ENCODE measurements around the gene APBA2. TPM values are rescaled to one million over a fixed set of nuclear protein-coding genes. Genes with fewer than 3 reads are reported as not detected.

The APBA2 gene
- total RNA-seq, 1 donor from 2014 or later: 41.0 TPM

DNA sequence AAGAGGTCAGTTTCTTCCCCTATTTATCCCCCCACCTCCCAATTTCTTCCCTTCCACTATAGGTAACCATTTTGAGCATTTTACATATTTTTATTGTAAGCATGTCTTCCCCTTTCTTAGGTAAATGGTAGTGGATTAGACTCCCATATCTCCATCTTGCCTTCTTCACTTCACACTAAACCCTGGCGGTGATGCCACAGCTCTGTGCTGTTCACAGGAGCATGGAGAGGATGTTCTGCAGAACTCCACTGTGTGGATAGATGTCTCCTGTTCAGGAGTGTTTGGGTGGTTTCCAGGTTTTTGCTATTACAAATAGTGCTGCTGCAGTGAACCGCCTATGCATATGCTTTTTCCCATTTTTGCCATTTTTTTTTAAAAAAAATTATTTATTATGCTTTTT is 201.1 kb downstream of the APBA2 start:
- DNase-seq (ENCODE audit: low spot score, unreplicated experiment): no peak
- TF ChIP-seq, protein P1, sequence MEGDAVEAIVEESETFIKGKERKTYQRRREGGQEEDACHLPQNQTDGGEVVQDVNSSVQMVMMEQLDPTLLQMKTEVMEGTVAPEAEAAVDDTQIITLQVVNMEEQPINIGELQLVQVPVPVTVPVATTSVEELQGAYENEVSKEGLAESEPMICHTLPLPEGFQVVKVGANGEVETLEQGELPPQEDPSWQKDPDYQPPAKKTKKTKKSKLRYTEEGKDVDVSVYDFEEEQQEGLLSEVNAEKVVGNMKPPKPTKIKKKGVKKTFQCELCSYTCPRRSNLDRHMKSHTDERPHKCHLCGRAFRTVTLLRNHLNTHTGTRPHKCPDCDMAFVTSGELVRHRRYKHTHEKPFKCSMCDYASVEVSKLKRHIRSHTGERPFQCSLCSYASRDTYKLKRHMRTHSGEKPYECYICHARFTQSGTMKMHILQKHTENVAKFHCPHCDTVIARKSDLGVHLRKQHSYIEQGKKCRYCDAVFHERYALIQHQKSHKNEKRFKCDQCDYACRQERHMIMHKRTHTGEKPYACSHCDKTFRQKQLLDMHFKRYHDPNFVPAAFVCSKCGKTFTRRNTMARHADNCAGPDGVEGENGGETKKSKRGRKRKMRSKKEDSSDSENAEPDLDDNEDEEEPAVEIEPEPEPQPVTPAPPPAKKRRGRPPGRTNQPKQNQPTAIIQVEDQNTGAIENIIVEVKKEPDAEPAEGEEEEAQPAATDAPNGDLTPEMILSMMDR (IDR thresholded peaks at IDR 0.05; ENCODE audit: unreplicated experiment): no peak
- peaks cover 5% of the 10 kb centered on the region for H3K9me3 Mint-ChIP-seq (ENCODE audit: low read depth)
- H3K36me3 Mint-ChIP-seq (ENCODE audit: insufficient read depth): peaks cover 6% of the 10 kb centered on the region
- H3K27me3 Mint-ChIP-seq: no peaks in the 10 kb centered on the region
- H3K27ac Mint-ChIP-seq: no peak overlapping the region
- H3K4me3 Mint-ChIP-seq (ENCODE audit: low read depth): no peak overlapping the region
- peaks cover 4% of the 10 kb centered on the region for H3K4me1 Mint-ChIP-seq (ENCODE audit: low read depth)

DNA sequence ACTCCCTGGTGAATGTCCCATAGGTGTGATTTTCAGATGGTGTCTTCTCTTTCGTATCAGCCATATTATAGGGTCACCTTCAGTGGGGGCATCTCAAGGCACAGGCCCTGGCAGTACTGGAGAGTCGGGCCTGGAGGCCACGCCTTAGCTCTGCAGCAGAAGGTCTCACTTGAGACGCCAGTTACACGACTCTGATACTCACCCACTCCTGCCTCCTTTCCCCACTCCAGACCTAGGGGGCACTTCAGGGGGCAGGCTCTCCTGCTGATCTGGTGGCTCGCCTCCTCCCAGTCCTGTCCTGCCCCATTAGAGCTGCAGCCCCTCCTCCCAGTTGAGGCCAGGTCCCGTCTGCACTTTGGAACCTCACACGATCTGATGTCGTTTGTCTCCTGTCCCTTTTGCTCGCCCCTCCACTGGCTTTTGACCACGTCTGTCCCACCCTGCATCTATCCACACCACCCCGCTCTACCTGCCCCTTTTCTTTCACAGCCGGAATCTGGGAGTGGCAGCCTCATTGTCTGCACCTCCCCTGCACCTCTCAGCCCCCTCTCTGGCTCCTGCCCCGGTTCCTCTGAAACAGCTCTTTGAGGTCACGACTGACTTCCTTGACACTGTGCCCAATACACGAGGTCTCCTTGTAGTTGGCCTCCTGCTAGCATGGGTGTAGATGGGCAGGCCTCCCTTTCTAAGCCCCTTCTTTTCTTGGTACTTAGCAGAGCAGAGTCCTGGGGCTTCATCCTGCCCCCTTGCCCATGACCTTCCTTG is 201.9 kb downstream of the APBA2 start:
- peaks cover 5% of the 10 kb centered on the region for H3K9me3 Mint-ChIP-seq (ENCODE audit: low read depth)

DNA sequence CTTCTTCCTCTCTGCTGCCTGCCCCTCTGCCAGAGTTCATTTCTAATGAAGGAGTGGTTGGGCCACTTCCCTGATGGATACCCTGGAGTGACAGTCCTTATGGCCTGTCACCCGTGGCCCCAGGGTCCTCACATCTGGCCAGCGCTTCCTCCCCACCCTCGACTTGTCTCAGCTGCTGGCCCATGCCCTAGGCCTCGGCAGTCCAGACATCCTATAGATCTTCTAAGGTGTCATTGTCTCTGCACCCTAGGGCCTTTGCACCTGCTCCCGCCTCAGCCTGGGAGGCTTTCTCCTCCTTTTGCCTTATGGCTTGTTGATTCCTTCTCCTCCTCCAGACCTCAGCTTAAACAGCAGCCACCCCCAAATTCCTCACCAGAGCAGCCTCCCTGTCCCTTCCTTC is 202.9 kb downstream of the APBA2 start:
- Mint-ChIP-seq H3K27me3 (no peaks in the 10 kb centered on the region), H3K4me3 (ENCODE audit: low read depth) (no peak overlapping the region), H3K4me1 (ENCODE audit: low read depth) (peaks cover 4% of the 10 kb centered on the region), H3K36me3 (ENCODE audit: insufficient read depth) (peaks cover 7% of the 10 kb centered on the region), H3K9me3 (ENCODE audit: low read depth) (peaks cover 5% of the 10 kb centered on the region), H3K27ac (no peak overlapping the region)
- no peak for DNase-seq (ENCODE audit: low spot score, unreplicated experiment)
- TF ChIP-seq, protein P1 (IDR thresholded peaks at IDR 0.05; ENCODE audit: unreplicated experiment): no peak

More for the DNA sequence above, 201.9 kb downstream of the APBA2 start:
- DNase-seq (ENCODE audit: low spot score, unreplicated experiment): no peak
- Mint-ChIP-seq H3K36me3 (ENCODE audit: insufficient read depth) (peaks cover 7% of the 10 kb centered on the region), H3K27ac (peak overlapping the region; percentile 14), H3K4me3 (ENCODE audit: low read depth) (no peak overlapping the region), H3K27me3 (no peaks in the 10 kb centered on the region), H3K4me1 (ENCODE audit: low read depth) (peaks cover 4% of the 10 kb centered on the region)
- TF ChIP-seq, protein P1 (IDR thresholded peaks at IDR 0.05; ENCODE audit: unreplicated experiment): no peak

DNA sequence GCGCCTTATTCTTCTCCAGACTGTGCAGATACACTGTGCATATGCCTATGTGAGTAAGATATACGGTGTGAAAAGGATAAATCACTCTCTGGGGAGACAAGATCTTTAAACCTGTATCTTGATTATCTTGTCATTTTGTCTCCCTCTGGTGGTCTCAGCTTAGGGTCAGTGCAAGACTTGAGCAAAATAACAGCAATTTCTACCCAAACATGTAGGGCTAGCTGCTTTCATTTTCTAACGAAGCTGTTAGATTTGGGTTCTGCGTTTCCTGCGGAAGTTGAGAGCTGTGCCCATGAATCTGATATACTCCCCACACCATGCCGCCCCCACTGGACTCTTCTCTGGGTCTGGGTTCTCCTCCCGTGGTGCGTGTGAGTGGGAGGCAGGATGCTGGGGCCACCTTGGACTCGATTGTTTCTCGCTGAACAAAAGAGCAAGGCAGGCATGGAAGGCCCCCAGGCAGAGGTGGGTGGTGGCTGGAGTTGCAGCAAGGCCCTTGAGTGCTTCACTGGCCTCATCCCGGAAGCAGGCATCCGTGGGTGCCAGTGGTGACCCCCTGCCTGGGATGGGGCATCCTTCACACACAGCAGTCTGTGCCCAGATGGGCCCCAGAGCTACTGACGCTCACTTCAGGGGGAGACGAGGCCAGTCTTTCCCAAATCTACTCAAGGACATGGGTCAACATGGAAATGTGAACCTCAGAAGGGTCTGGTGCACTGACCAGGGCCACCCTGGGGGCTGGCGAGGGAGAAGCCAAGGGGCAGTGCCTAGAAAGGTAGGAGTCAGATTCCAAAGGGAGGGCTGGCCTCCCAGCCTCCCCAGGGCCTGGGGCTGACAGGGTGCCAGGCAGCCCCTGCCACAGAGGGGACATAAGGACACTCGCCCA is 204.2 kb downstream of the APBA2 start:
- DNase-seq (ENCODE audit: low spot score, unreplicated experiment): no peak
- Mint-ChIP-seq H3K27ac (no peak overlapping the region), H3K4me1 (ENCODE audit: low read depth) (peaks cover 4% of the 10 kb centered on the region), H3K36me3 (ENCODE audit: insufficient read depth) (peaks cover 4% of the 10 kb centered on the region), H3K4me3 (ENCODE audit: low read depth) (no peak overlapping the region), H3K9me3 (ENCODE audit: low read depth) (no peaks in the 10 kb centered on the region), H3K27me3 (no peaks in the 10 kb centered on the region)
- TF ChIP-seq, protein P1 (IDR thresholded peaks at IDR 0.05; ENCODE audit: unreplicated experiment): no peak

All from progenitor cell of endocrine pancreas (in vitro differentiated cells).